Gastrocnemius medialis (tissue), 4 donors: Measurements from ENCODE around the gene SMARCAD1.

ENCODE experiments used
- CTCF ChIP-seq, 5 experiments: fragments of 450-650 bp in 3 of 5; fragments of 200-600 bp in 2 of 5; sonication (generic) in 2 of 5; IDR thresholded peaks in 4 of 5; conservative IDR thresholded peaks in 1 of 5; 1 replicate in 4 of 5; 2 replicates in 1 of 5; pipeline ENCODE4 v1.5.1; 2016 to 2019; ENCODE audit warnings: antibody characterized with exemption in 5 of 5, mild to moderate bottlenecking in 3 of 5, moderate library complexity in 3 of 5
- POLR2A ChIP-seq, 2 donors: fragments of 450-650 bp; IDR thresholded peaks; one replicate each; pipeline ENCODE4 v1.6.1; 2017; ENCODE audit warnings: antibody characterized with exemption in 2 of 2, mild to moderate bottlenecking in 2 of 2, moderate library complexity in 2 of 2

DNA sequence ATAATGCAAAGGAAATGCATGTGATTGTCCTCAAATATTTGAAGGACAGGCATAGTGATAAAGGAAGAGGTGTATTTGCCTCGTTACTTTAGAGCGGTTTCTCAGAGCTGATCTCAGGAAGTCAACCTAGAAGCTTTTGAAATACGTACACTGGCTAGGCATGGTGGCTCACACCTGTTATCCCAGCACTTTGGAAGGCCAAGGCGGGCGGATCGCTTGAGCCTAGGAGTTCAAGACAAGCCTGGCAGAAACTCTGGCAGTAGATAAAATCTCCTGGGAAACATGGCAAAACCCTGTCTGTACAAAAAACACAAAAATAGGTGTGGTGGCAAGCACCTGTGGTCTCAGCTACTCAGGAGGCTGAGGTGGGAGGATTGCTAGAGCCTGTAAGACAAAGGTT lies 24.9 kb downstream of the SMARCAD1 start:
- no peak for TF ChIP-seq POLR2A (IDR thresholded peaks at IDR 0.05)
- no peak for TF ChIP-seq CTCF (IDR thresholded peaks at IDR 0.05 in 4 of 5, conservative IDR thresholded peaks at IDR 0.05 in 1 of 5)
